Aorta (tissue), 5 donors: ENCODE data around the gene LRRN4. TPM values are rescaled to one million over a fixed set of nuclear protein-coding genes. Genes with fewer than 3 reads are reported as not detected.
"Not testable (repeated sequence)": the region's sequence is repeated elsewhere in the genome, so short reads cannot be mapped to it uniquely, and the experiment has no call there.

Experiments used
- ATAC-seq: fragments of 200-7000 bp; cut with Tn5 transposase; one replicate; pipeline ENCODE4 v1.9.1; 2022; ENCODE audit warnings: moderate library complexity; ENCODE audit not compliant: low FRiP score
- DNase-seq, 2 donors: peaks; one replicate each; pipeline ENCODE4 v3.0.0-alpha.2; 2020
- H3K27ac ChIP-seq, 2 donors: one replicate each; pipeline ENCODE4 v1.5.1; 2013; ENCODE audit warnings: low read length in 2 of 2, mild to moderate bottlenecking in 2 of 2, moderate library complexity in 2 of 2, control low read depth in 1 of 2, inconsistent platforms in 1 of 2, low read depth in 1 of 2
- H3K27me3 ChIP-seq, 2 donors: one replicate each; pipeline ENCODE4 v1.6.1; 2013; ENCODE audit warnings: control low read depth in 1 of 2, low read length in 1 of 2, mild to moderate bottlenecking in 1 of 2, moderate library complexity in 1 of 2; ENCODE audit not compliant: insufficient read depth in 2 of 2, control insufficient read depth in 1 of 2
- H3K36me3 ChIP-seq, 2 donors: one replicate each; pipeline ENCODE4 v1.6.1; 2013; ENCODE audit warnings: control low read depth in 1 of 2, low read length in 1 of 2, mild to moderate bottlenecking in 1 of 2; ENCODE audit not compliant: insufficient read depth in 2 of 2, control insufficient read depth in 1 of 2
- H3K4me1 ChIP-seq, 2 donors: one replicate each; pipeline ENCODE4 v1.6.1; 2013; ENCODE audit warnings: low read length in 2 of 2, control low read depth in 1 of 2, mild to moderate bottlenecking in 1 of 2, moderate library complexity in 1 of 2; ENCODE audit not compliant: insufficient read depth in 2 of 2, control insufficient read depth in 1 of 2
- H3K4me3 ChIP-seq, 2 donors: one replicate each; pipeline ENCODE4 v1.5.1; 2013; ENCODE audit warnings: low read length in 2 of 2, control low read depth in 1 of 2, mild to moderate bottlenecking in 1 of 2
- H3K9me3 ChIP-seq: one replicate; pipeline ENCODE4 v1.6.1; 2013; ENCODE audit warnings: mild to moderate bottlenecking, low read length; ENCODE audit not compliant: control insufficient read depth
- WGBS, 2 donors: extraction: QIAGEN DNeasy Blood & Tissue Kit; methylation state at CpG; one replicate each; pipeline ENCODE4 v1.1.7; 2013; 5-methylcytosine and 5-hydroxymethylcytosine counted together
- intact Hi-C, 2 donors: fragments of 100-400 bp; cut with DNase I; formaldehyde crosslinking; loops; one replicate each; pipeline versions ENCODE4 v1.14.2 to v1.15.0; 2022
- polyA plus RNA-seq, 2 donors: library from polyadenylated mRNA; stranded (reverse); fragments of 200-250 nt; gene quantifications; one replicate each; pipeline ENCODE4 v1.2.3, GENCODE V29; 2013
- total RNA-seq, 2 donors: library from RNA; stranded (reverse); fragmentation: NEBNext Ultra II Directional; extraction: Animal tissue kit (Norgen Biotek cat#: 25700); gene quantifications; one replicate each; pipeline ENCODE4 v1.2.1, GENCODE V29; 2021
- donor health status: healthy with polysubstance abuse.
- donor health status: Bipolar disorder and iron deficiency.
- donor health status: DM: no; HTN: no; CAD: no.
- donor health status: DM: no; HTN: no; CAD: no.
- donor health status: DM: yes; HTN: yes; CAD: no.

The LRRN4 gene
- total and polyA plus RNA-seq, 4 donors = 0.36 TPM; not detected in 3

DNA sequence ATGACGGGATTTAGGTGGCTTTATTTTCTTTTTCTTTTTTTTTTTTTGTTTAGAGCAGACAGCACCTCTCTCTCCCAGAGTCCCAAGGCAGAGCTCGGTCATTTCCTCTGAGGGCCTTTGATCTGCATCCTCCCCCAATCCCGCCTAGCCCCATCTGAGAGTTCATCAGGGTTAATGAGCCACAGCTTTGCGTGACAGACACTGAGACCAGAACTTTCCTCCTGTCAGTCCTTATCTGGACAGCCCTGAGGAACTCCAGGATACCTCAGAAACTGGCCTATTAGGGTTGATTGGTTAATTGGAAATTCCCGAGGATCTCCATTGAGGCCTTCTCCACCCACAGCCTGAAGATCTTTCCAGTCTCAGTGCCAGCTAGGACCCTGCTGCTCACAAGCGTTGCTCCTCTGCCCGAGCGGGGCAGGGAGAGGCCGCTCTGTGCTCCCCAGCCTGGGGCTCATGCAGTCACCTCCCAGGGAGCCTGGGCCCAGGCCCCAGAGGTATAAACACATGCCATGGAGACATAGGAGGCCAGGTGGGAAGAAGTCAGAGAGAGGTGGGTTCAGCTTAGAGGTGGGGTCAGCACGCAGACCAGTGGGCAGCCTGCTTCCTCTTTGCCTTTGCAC lies 1.4 kb upstream of the LRRN4 start:
- H3K27ac ChIP-seq = no peak overlapping the region
- H3K4me3 ChIP-seq = no peak overlapping the region
- no peaks in the 10 kb centered on the region for H3K4me1 ChIP-seq
- WGBS, 2 donors = 93 to 94% methylated on average over 10 of the region's 10 CpGs
- no peaks in the 10 kb centered on the region for H3K36me3 ChIP-seq
- no peak for ATAC-seq
- no peaks in the 10 kb centered on the region for H3K9me3 ChIP-seq
- intact Hi-C loops = no loop called here
- DNase-seq = no peak
- no peaks in the 10 kb centered on the region for H3K27me3 ChIP-seq

DNA sequence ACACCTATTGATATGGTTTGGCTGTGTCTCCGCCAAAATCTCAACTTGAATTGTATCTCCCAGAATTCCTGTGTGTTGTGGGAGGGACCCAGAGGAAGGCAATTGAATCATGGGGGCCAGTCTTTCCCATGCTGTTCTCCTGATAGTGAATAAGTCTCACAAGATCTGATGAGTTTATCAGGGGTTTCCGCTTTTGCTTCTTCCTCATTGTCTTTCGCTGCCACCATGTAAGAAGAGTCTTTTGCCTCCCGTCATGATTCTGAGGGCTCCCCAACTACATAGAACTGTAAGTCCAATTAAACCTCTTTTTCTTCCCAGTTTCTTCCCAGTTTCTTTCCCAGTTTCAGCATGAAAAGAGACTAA lies 810 bp upstream of the LRRN4 start:
- H3K4me3 ChIP-seq, intact Hi-C loops, H3K36me3 ChIP-seq, ATAC-seq, H3K27ac ChIP-seq, H3K4me1 ChIP-seq, H3K27me3 ChIP-seq, DNase-seq, H3K9me3 ChIP-seq: not testable (repeated sequence)
- 91 to 95% methylated on average over 4 of the region's 4 CpGs for WGBS, 2 donors

DNA sequence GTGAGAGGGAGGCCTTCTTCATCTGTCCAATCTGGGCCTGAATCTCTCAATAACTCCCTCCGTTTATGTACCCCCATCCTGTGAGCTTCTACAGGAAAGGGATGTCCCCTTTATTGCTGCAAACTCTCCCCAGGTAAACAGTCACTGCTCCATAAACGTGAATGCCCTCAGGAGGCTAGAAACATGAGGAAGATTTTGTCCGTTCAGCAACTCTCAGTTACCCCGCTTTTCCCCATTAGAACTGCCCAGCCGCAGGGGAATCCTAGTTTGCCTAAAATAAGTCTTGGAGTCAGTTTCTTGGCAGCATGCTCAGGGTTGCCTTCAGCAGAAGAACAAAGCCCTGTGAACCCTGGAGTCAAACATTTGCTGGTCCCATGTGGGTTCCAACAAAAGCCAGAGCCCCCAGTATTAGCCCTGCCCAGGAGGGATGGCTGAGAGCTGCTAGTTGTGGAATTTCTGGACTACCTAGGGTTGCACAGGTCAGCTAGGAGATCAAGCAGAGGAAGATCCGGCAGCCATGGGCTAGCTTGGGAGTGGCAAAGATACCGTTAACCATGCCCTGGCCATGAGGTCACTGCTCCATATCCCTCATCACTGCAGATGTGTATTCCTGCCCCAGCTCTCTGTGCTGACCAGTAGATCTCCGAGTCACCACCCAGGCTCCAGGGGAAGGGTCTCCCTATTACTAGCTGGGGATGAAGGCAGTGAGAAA lies 640 bp downstream of the LRRN4 start:
- DNase-seq (no peak), ATAC-seq (no peak)
- Histone ChIP-seq H3K4me3 (no peak overlapping the region), H3K27ac (no peak overlapping the region), H3K4me1 (no peaks in the 10 kb centered on the region), H3K36me3 (no peaks in the 10 kb centered on the region), H3K27me3 (no peaks in the 10 kb centered on the region), H3K9me3 (no peaks in the 10 kb centered on the region)
- intact Hi-C loops = no loop called here
- WGBS, 2 donors = 41% methylated on average over 8 of the region's 8 CpGs

DNA sequence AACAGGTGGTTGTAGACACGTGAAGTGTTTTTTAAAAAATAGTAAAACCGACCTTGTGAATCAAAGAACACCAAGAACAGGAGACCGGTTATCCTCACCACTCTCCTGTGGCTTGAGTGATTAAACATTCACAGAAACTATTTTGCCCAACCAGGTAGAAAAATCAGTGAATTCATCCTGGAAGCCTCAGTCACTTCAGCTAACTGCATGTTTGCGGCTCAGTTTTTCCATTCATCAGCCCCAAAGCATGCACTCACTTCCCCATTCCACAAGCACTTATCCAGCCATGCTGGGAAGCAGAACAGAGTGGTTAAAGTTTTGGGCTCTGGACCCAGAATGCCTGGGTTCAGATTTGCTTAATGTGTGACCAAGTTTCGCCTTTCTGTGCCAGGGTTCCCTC lies 2.4 kb downstream of the LRRN4 start:
- 38 to 45% methylated on average over 5 of the region's 5 CpGs for WGBS, 2 donors
- no peaks in the 10 kb centered on the region for H3K4me1 ChIP-seq
- intact Hi-C loops = no loop called here
- H3K36me3 ChIP-seq = no peaks in the 10 kb centered on the region
- no peak for ATAC-seq
- no peaks in the 10 kb centered on the region for H3K27me3 ChIP-seq
- H3K27ac ChIP-seq = no peak overlapping the region
- no peaks in the 10 kb centered on the region for H3K9me3 ChIP-seq
- no peak for DNase-seq
- no peak overlapping the region for H3K4me3 ChIP-seq

DNA sequence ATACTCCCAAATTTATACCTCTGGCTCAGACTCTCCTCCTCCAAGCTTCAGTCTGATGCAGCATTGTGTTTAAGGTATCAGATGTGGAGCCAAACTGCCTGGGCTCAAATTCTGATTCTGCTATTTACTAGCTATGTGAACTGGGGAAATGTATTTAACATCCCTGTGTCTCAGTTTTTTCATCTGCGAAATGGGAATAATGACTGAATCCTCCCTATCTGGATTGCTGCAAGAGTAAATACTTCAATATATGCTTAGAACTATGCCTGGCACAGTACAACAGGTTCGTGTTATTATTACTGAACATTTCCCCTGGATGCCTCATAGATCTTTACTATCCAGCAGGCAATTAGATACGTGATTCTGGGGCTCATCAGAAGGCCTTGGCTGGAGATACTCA lies 5.5 kb downstream of the LRRN4 start:
- no peak for DNase-seq
- H3K36me3 ChIP-seq = no peaks in the 10 kb centered on the region
- intact Hi-C loops = no loop called here
- H3K4me3 ChIP-seq = no peak overlapping the region
- H3K27me3 ChIP-seq = no peaks in the 10 kb centered on the region
- no peak for ATAC-seq
- no peak overlapping the region for H3K27ac ChIP-seq
- no peaks in the 10 kb centered on the region for H3K4me1 ChIP-seq
- WGBS, 2 donors = 89 to 93% methylated on average over 3 of the region's 3 CpGs
- H3K9me3 ChIP-seq = no peaks in the 10 kb centered on the region

DNA sequence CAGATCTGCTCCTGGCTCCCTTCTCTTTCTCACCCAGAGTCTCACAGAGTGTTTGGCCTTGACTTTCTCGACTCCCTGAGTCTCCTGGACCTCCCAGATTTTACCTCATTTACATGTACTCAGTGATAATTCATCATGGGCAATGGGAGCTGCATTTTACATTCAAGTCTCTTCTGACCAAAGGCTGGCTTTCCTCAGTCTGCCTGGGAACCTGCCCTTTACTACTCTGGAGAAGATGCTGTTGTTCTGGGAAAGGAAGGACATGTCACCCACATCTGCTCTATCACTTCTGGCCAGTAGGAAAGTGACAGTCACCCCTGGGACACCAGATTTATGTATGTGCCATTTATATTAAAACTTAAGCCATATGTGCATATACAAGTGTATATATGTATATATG lies 7.4 kb downstream of the LRRN4 start:
- WGBS, 2 donors = 58 to 86% methylated on average over 1 of the region's 1 CpG
- Histone ChIP-seq H3K9me3 (no peaks in the 10 kb centered on the region), H3K27ac (no peak overlapping the region), H3K4me3 (no peak overlapping the region), H3K27me3 (no peaks in the 10 kb centered on the region), H3K4me1 (no peaks in the 10 kb centered on the region), H3K36me3 (no peaks in the 10 kb centered on the region)
- DNase-seq = no peak
- intact Hi-C loops = no loop called here
- no peak for ATAC-seq

DNA sequence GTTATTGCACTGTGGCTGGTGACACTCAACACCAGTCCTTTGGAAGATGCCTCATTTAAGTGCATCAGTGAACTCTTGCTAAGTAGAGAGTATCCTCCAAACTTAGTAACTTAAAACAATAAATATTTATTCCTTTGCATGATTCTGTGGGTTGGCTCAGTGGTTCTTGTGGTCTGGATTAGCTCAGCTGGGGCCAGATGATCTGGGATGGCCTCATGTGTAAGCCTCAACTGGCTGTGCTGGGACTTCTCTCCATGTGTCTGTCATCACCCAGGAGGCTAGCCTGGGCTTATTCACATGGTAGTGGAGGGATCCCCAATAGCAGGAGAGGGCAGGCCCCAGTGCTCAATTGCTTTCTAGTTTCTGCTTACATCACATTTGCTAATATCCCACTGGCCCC lies 8.3 kb downstream of the LRRN4 start:
- Histone ChIP-seq H3K36me3 (peaks cover 0 to 3% of the 10 kb centered on the region in 2 donors), H3K4me1 (no peaks in the 10 kb centered on the region), H3K27ac (no peak overlapping the region), H3K4me3 (no peak overlapping the region), H3K9me3 (no peaks in the 10 kb centered on the region), H3K27me3 (no peaks in the 10 kb centered on the region)
- ATAC-seq (no peak), DNase-seq (no peak)
- intact Hi-C loops = no loop called here

DNA sequence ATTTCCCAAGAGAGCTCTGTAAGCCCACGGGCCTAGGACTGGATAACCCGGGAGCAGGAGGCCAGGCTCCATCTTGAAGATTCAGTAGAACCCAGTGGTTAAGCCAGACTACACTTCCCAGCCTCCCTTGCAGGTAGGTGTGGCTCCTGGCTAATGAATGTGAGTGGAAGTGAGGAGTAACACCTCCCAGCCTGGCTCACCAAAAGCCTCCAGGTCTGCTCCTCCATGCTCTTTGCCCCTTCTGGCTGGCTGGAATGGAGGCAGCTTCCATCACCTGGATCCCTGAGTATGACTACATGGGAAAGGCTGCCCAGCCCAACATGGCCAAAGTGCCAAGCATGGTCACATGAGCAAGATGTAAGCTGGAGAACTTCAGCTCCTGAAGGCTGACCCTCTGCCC lies 9.7 kb downstream of the LRRN4 start:
- H3K27me3 ChIP-seq = no peaks in the 10 kb centered on the region
- no peaks in the 10 kb centered on the region for H3K4me1 ChIP-seq
- H3K9me3 ChIP-seq = no peaks in the 10 kb centered on the region
- no peak overlapping the region for H3K27ac ChIP-seq
- peaks cover 0 to 3% of the 10 kb centered on the region in 2 donors for H3K36me3 ChIP-seq
- DNase-seq (no peak), ATAC-seq (no peak)
- intact Hi-C loops = no loop called here
- 66 to 72% methylated on average over 2 of the region's 2 CpGs for WGBS, 2 donors
- no peak overlapping the region for H3K4me3 ChIP-seq

DNA sequence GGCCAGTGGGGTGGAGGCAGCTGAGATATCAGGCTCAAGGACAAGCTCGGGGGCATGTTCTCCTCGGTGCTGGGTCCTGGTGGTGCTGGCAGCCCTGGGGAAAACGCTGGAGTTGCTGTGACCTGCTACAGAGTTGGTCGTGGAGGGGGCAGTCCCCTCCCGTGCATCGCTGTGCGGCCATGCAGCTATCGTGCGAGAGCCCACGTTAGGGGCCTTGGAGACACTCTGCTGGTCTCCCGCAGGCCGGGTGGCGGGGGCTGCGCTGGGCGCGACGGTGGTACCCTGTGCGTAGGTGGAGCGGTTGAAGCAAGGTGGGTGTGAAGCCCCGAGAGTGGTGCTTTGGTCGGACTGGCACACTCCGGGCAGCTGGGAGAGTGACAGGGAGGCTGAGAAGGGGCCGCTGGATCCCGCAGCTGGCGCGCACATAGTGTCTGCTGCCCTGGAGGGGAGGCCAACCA lies 12.0 kb downstream of the LRRN4 start:
- no peaks in the 10 kb centered on the region for H3K4me1 ChIP-seq
- WGBS, 2 donors = 83 to 89% methylated on average over 26 of the region's 26 CpGs
- DNase-seq (no peak), ATAC-seq (peak; percentile 44)
- H3K36me3 ChIP-seq = peaks cover 0 to 8% of the 10 kb centered on the region in 2 donors
- intact Hi-C loops = no loop called here
- H3K9me3 ChIP-seq = no peaks in the 10 kb centered on the region
- no peaks in the 10 kb centered on the region for H3K27me3 ChIP-seq
- no peak overlapping the region for H3K27ac ChIP-seq
- H3K4me3 ChIP-seq = no peak overlapping the region
